ENCODE results near the gene THSD4. TPM values are rescaled to one million over a fixed set of nuclear protein-coding genes. Genes with fewer than 3 reads are reported as not detected.

The THSD4 gene
- total and polyA plus RNA-seq, 9 of the 15 experiments (the other 6 are each of a cell fraction or from before 2014, with no cell fraction given): 0.04 TPM; not detected in 5

- intact Hi-C loops (cut with micrococcal nuclease) (no loop called here), in situ Hi-C loops (cut with MboI) (no loop called here)
- WGBS (ENCODE audit: insufficient coverage, low coverage, missing lambda C conversion rate): 3% methylated on average over 2 of the region's 2 CpGs
- Histone ChIP-seq H3K79me2 (ENCODE audit: control insufficient read depth, insufficient read depth, low read length) (no peaks in the 10 kb centered on the region), H3K4me1 (replicated peaks in 1 of 2; ENCODE audit: control insufficient read depth in 2 of 2, insufficient read depth in 2 of 2, low read length in 2 of 2) (no peaks in the 10 kb centered on the region), H2AFZ (ENCODE audit: low read depth, low read length) (no peak overlapping the region), H3K4me3 (no peak overlapping the region), H3K9me1 (ENCODE audit: control insufficient read depth, insufficient read depth, low read length) (no peaks in the 10 kb centered on the region), H4K20me1 (replicated peaks; ENCODE audit: control insufficient read depth, insufficient read depth, low read length) (no peaks in the 10 kb centered on the region), H3K27me3 (ENCODE audit: control insufficient read depth in 2 of 2, insufficient read depth in 2 of 2, low read length in 2 of 2) (no peaks in the 10 kb centered on the region), H3K9me3 (replicated peaks; ENCODE audit: control insufficient read depth, insufficient read depth, low read depth, low read length) (no peaks in the 10 kb centered on the region), H3K4me2 (ENCODE audit: insufficient read depth, low read length) (no peak overlapping the region), H3K9ac (ENCODE audit: insufficient read depth in 1 of 2, low read depth in 2 of 2, low read length in 2 of 2) (no peak overlapping the region), H3K36me3 (ENCODE audit: control insufficient read depth, insufficient read depth, low read length) (no peaks in the 10 kb centered on the region), H3K27ac (ENCODE audit: extremely low read depth, low read depth, low read length) (no peak overlapping the region)
- FAIRE-seq (no peak), ATAC-seq (no peak), DNase-seq (ENCODE audit: extremely low read depth in 1 of 4, low spot score in 3 of 4) (no peak)
- ChIA-PET POLR2A (no interaction called here), CTCF (ENCODE audit: low intra/inter-chr PET ratio) (no interaction called here)
- TF ChIP-seq TFE3 (CRISPR knock-in tag; IDR thresholded peaks at IDR 0.05): peak; percentile 51
- no peak for TF ChIP-seq ZNF583 (CRISPR knock-in tag; IDR thresholded peaks at IDR 0.05)
- BruUV-seq (replicated peaks): no TSS peak
Measured at GRCh38 chr15:71586463-71586862, 471.2 kb downstream of the THSD4 start.

GRCh38 chr15:71588746-71589145 is 473.5 kb downstream of the THSD4 start:
- no peaks in the 10 kb centered on the region for H3K36me3 ChIP-seq (ENCODE audit: control insufficient read depth, insufficient read depth, low read length)
- H3K27ac ChIP-seq (ENCODE audit: extremely low read depth, low read depth, low read length): no peak overlapping the region
- H3K4me1 ChIP-seq (replicated peaks in 1 of 2; ENCODE audit: control insufficient read depth in 2 of 2, insufficient read depth in 2 of 2, low read length in 2 of 2): no peaks in the 10 kb centered on the region
- no peak overlapping the region for H3K9ac ChIP-seq (ENCODE audit: insufficient read depth in 1 of 2, low read depth in 2 of 2, low read length in 2 of 2)
- H3K27me3 ChIP-seq (ENCODE audit: control insufficient read depth in 2 of 2, insufficient read depth in 2 of 2, low read length in 2 of 2): peaks cover 0 to 4% of the 10 kb centered on the region in 2 experiments; a peak in 1 of 5 replicates
- ATAC-seq (no peak), FAIRE-seq (no peak), DNase-seq (ENCODE audit: extremely low read depth in 1 of 4, low spot score in 3 of 4) (no peak)
- ChIA-PET CTCF (ENCODE audit: low intra/inter-chr PET ratio) (interaction anchor here (0.6 kb wide), 1 partner anchor 132 kb away, joined by 4 read pairs; no protein-coding TSS in a partner anchor), POLR2A (no interaction called here)
- no peaks in the 10 kb centered on the region for H4K20me1 ChIP-seq (replicated peaks; ENCODE audit: control insufficient read depth, insufficient read depth, low read length)
- no peaks in the 10 kb centered on the region for H3K9me3 ChIP-seq (replicated peaks; ENCODE audit: control insufficient read depth, insufficient read depth, low read depth, low read length)
- intact Hi-C loops (cut with micrococcal nuclease): no loop called here
- no peaks in the 10 kb centered on the region for H3K9me1 ChIP-seq (ENCODE audit: control insufficient read depth, insufficient read depth, low read length)
- in situ Hi-C loops (cut with MboI): no loop called here
- H3K79me2 ChIP-seq (ENCODE audit: control insufficient read depth, insufficient read depth, low read length): no peaks in the 10 kb centered on the region
- no peak overlapping the region for H3K4me3 ChIP-seq
- BruUV-seq (replicated peaks): no TSS peak
- H2AFZ ChIP-seq (ENCODE audit: low read depth, low read length): no peak overlapping the region
- TF ChIP-seq NKRF (IDR thresholded peaks at IDR 0.05; ENCODE audit: borderline replicate concordance) (no peak), TFAP4 (CRISPR knock-in tag; IDR thresholded peaks at IDR 0.05; ENCODE audit: borderline replicate concordance) (no peak), HDAC8 (tag; IDR thresholded peaks at IDR 0.05) (no peak), SIRT6 (IDR thresholded peaks at IDR 0.05; ENCODE audit: low read depth, low read length) (no peak), GTF3C2 (IDR thresholded peaks at IDR 0.05; ENCODE audit: borderline replicate concordance, extremely low read depth, insufficient read length) (no peak), MXI1 (IDR thresholded peaks at IDR 0.05; ENCODE audit: low read depth, low read length) (no peak)
- no peak overlapping the region for H3K4me2 ChIP-seq (ENCODE audit: insufficient read depth, low read length)
